Mesendoderm (in vitro differentiated cells): ENCODE data around the gene IL21. TPM values are rescaled to one million over a fixed set of nuclear protein-coding genes. Genes with fewer than 3 reads are reported as not detected.

ENCODE experiments used
- DNase-seq: peaks from one replicate; pipeline ENCODE4 v3.0.0; 2013
- H2AK5ac ChIP-seq: 2 replicates; pipeline ENCODE4 v1.6.1; 2013; ENCODE audit warnings: low read length, inconsistent platforms
- H2BK120ac ChIP-seq: 2 replicates; pipeline ENCODE4 v1.6.1; 2013; ENCODE audit warnings: low read depth, mild to moderate bottlenecking, low read length, moderate library complexity, mixed read lengths
- H2BK15ac ChIP-seq: replicated peaks from 2 replicates; pipeline ENCODE4 v1.6.1; 2013; ENCODE audit warnings: low read depth, mild to moderate bottlenecking, moderate library complexity
- H2BK5ac ChIP-seq: 2 replicates; pipeline ENCODE4 v1.6.1; 2013; ENCODE audit warnings: low read length, inconsistent platforms
- H3K18ac ChIP-seq: 2 replicates; pipeline ENCODE4 v1.6.1; 2013; ENCODE audit warnings: mild to moderate bottlenecking, low read length, mixed read lengths
- H3K23ac ChIP-seq: one replicate; pipeline ENCODE4 v1.6.1; 2013; ENCODE audit warnings: low read length
- H3K27ac ChIP-seq: 2 replicates; pipeline ENCODE4 v1.5.1; 2013; ENCODE audit warnings: low read depth, mild to moderate bottlenecking, inconsistent platforms, low read length, moderate library complexity
- H3K27me3 ChIP-seq: 2 replicates; pipeline ENCODE4 v1.6.1; 2013; ENCODE audit warnings: low read length, control low read depth, mild to moderate bottlenecking, inconsistent platforms; ENCODE audit not compliant: insufficient read depth, poor library complexity
- H3K36me3 ChIP-seq: 2 replicates; pipeline ENCODE4 v1.6.1; 2013; ENCODE audit warnings: low read length, inconsistent platforms; ENCODE audit not compliant: control insufficient read depth, insufficient read depth
- H3K4ac ChIP-seq: one replicate; pipeline ENCODE4 v1.6.1; 2013; ENCODE audit warnings: low read depth, mild to moderate bottlenecking, low read length, moderate library complexity
- H3K4me1 ChIP-seq: 2 replicates; pipeline ENCODE4 v1.6.1; 2013; ENCODE audit warnings: low read depth, low read length, inconsistent platforms; ENCODE audit not compliant: control insufficient read depth
- H3K4me2 ChIP-seq: 2 replicates; pipeline ENCODE4 v1.6.1; 2013; ENCODE audit warnings: low read length
- H3K4me3 ChIP-seq: 2 replicates; pipeline ENCODE4 v1.5.1; 2013; ENCODE audit warnings: mild to moderate bottlenecking, low read length
- H3K56ac ChIP-seq: one replicate; pipeline ENCODE4 v1.6.1; 2013; ENCODE audit warnings: low read length
- H3K79me1 ChIP-seq: 2 replicates; pipeline ENCODE4 v1.6.1; 2013; ENCODE audit warnings: low read length, inconsistent platforms
- H3K79me2 ChIP-seq: 2 replicates; pipeline ENCODE4 v1.6.1; 2013; ENCODE audit warnings: mild to moderate bottlenecking, low read length; ENCODE audit not compliant: control insufficient read depth, insufficient read depth
- H3K9ac ChIP-seq: 2 replicates; pipeline ENCODE4 v1.6.1; 2013; ENCODE audit warnings: low read length, inconsistent platforms
- H4K5ac ChIP-seq: one replicate; pipeline ENCODE4 v1.6.1; 2013; ENCODE audit warnings: low read length
- H4K8ac ChIP-seq: one replicate; pipeline ENCODE4 v1.6.1; 2013; ENCODE audit warnings: low read depth, mild to moderate bottlenecking, control low read depth, low read length, moderate library complexity
- WGBS: extraction: QIAGEN DNeasy Blood & Tissue Kit; methylation state at CpG from one replicate; pipeline ENCODE4 v1.1.7; 2013; ENCODE audit warnings: low lambda C conversion rate, missing lambda C conversion rate; ENCODE audit not compliant: insufficient coverage; ENCODE audit errors: extremely low coverage; 5-methylcytosine and 5-hydroxymethylcytosine counted together
- polyA plus RNA-seq, 2 experiments: library from polyadenylated mRNA; stranded (reverse); fragments of 200-250 nt; gene quantifications; one replicate each; pipeline ENCODE4 v1.2.3, GENCODE V29; 2013

IL21 gene
- not detected for polyA plus RNA-seq (2013, experiment 1 of 2)
- polyA plus RNA-seq (2013, experiment 2 of 2): not detected

DNA sequence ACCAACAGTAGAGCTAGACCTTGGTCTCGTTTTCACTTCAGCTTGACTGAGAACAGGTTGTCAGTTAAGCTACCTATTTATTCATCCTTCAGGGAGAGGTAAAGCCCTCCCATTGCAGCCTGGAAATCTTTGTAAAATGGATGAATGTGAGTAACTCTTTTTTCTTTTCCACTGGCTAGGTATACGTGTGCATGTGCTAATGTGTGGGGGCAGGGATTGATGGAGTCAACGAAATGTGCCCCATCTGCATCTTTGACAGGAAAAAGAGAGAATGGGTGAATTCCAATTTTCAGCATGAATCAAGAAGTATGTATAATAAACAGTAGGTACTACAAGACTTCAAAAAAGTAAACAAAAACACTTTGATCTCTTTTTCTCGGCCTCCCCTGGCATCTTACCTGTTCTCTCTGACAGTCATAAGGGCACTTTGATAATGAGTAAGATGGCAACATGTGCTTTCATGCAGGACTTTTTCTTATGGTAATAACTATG is at the start of gene IL21:
Gene IL21, minus strand, starts transcription at position 51 of the 492 bp plus-strand sequence. CDS start 55 bp downstream, outside the sequence.
- Histone ChIP-seq H3K23ac (no peak within 1 kb of the TSS), H2BK120ac (no peak within 1 kb of the TSS), H3K4ac (no peak within 1 kb of the TSS), H4K8ac (no peak within 1 kb of the TSS), H3K56ac (no peak within 1 kb of the TSS), H3K9ac (no peak within 1 kb of the TSS), H3K36me3 (no peaks in the 10 kb centered on the region), H3K79me1 (no peaks in the 10 kb centered on the region), H3K79me2 (no peaks in the 10 kb centered on the region), H2AK5ac (no peak within 1 kb of the TSS), H3K27ac (no peak within 1 kb of the TSS), H2BK15ac (no peak within 1 kb of the TSS), H3K4me3 (no peak within 1 kb of the TSS), H3K4me1 (no peaks in the 10 kb centered on the region), H2BK5ac (no peak within 1 kb of the TSS), H3K18ac (no peak within 1 kb of the TSS), H3K27me3 (no peaks in the 10 kb centered on the region), H4K5ac (no peak within 1 kb of the TSS), H3K4me2 (no peak within 1 kb of the TSS)
- no peak for DNase-seq
- no CpG with 5 or more reads among the region's 4 CpGs for WGBS

DNA sequence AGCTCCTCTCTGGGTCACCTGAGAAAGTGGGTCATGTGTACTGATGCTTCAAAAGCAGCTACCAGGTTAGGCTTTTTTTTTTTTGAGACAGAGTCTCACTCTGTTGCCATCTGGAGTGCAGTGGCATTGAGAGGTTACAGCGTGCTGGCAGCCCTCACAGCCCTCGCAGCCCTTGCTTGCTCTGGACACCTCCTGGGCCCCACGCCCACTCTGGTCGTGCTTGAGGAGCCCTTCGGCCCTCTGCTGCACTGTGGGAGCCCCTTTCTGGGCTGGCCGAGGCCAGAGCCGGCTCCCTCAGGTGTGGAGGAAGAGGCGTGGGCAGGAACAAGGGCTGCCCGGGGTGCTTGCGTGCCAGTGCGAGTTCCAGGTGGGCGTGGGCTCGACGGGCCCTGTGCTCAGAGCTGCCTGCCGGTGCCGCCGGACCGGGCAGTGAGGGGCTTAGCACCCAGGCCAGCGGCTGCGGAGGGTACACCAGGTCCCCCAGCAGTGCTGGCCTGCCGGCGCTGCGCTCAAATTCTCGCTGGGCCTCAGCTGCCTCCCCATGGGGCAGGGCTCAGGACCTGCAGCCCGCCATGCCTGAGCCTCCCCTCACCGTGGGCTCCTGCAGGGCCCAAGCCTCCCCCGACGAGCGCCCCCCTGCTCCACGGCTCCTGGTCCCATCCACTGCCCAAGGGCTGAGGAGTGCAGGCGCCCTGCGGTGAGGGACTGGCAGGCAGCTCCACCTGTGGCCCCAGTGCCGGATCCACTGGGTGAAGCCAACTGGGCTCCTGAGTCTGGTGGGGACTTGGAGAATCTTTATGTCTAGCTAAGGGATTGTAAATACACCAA is 49.3 kb upstream of the IL21 start:
- no peak overlapping the region for H3K4me3 ChIP-seq
- no peak for DNase-seq
- H2BK15ac ChIP-seq: no peak overlapping the region
- peaks cover 2% of the 10 kb centered on the region for H3K4me1 ChIP-seq
- no peaks in the 10 kb centered on the region for H3K79me1 ChIP-seq
- H2BK120ac ChIP-seq: no peak overlapping the region
- no CpG with 5 or more reads among the region's 33 CpGs for WGBS
- H2BK5ac ChIP-seq: no peak overlapping the region
- no peak overlapping the region for H3K9ac ChIP-seq
- H2AK5ac ChIP-seq: no peak overlapping the region
- H3K56ac ChIP-seq: no peak overlapping the region
- no peak overlapping the region for H4K8ac ChIP-seq
- H3K79me2 ChIP-seq: no peaks in the 10 kb centered on the region
- H4K5ac ChIP-seq: no peak overlapping the region
- H3K27ac ChIP-seq: no peak overlapping the region
- H3K4me2 ChIP-seq: no peak overlapping the region
- H3K23ac ChIP-seq: no peak overlapping the region
- H3K36me3 ChIP-seq: no peaks in the 10 kb centered on the region
- no peaks in the 10 kb centered on the region for H3K27me3 ChIP-seq
- no peak overlapping the region for H3K18ac ChIP-seq
- no peak overlapping the region for H3K4ac ChIP-seq

DNA sequence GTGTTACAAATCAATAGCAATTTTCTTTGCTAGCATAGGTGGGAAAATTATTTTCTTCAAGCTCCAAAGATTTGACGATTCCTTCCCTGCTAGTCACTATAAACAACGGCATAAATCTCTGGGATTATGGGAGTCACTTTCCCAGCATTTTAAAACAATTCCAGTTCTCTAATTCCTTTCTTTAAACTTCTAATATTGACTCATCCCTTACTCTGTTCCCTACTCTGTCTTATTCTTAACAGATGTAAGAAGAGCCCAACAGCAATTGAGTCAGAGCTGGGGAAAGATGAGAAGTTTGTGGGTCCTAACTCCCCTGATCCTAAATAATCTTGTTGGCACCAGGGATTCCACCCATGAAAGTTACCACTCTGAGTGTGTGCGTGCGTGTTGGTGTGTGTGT is 47.4 kb upstream of the IL21 start:
- Histone ChIP-seq H3K56ac (no peak overlapping the region), H3K4me3 (no peak overlapping the region), H3K4ac (no peak overlapping the region), H3K79me1 (no peaks in the 10 kb centered on the region), H3K79me2 (no peaks in the 10 kb centered on the region), H3K9ac (no peak overlapping the region), H3K4me1 (no peaks in the 10 kb centered on the region), H2BK15ac (no peak overlapping the region), H2BK5ac (no peak overlapping the region), H2BK120ac (no peak overlapping the region), H3K27me3 (no peaks in the 10 kb centered on the region), H2AK5ac (no peak overlapping the region), H3K4me2 (no peak overlapping the region), H3K23ac (no peak overlapping the region), H3K27ac (no peak overlapping the region), H4K5ac (no peak overlapping the region), H4K8ac (no peak overlapping the region), H3K18ac (no peak overlapping the region), H3K36me3 (no peaks in the 10 kb centered on the region)
- no CpG with 5 or more reads among the region's 4 CpGs for WGBS
- DNase-seq: no peak

DNA sequence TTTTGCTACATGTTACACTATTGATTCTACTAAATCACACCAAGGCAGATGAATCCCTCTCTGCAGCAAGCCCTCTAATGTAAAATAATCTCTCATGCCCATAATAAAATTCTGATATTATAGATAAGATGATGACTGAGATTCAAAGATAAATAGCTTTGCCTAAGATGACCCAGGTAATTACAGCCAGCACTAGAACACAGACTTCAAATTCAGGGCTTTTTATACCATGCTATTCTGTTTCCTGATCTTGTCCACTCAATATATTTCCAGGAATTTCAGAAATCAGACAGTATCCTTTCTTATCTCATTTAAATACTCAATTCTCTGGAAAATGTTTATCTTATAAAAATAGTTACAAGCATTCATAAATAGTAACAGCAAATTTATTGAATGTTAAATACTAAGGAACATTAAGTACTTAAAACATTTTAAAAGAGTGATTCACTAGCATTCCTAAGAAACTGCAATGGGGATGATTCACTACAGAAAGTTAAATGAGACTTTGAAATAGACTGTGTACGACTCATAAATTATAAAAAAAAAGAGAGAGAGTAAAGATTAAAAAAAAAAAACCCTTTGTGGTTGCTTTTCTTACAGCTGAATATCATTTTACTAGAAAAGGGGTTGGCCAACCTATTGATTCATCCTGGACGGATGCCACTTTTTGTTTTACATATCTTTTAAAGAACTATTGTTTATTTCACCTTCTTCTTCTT is 45.8 kb upstream of the IL21 start:
- Histone ChIP-seq H3K23ac (no peak overlapping the region), H3K56ac (no peak overlapping the region), H3K18ac (no peak overlapping the region), H3K27ac (no peak overlapping the region), H3K27me3 (no peaks in the 10 kb centered on the region), H4K8ac (no peak overlapping the region), H3K4me3 (no peak overlapping the region), H3K4ac (no peak overlapping the region), H3K79me2 (no peaks in the 10 kb centered on the region), H2BK5ac (no peak overlapping the region), H3K9ac (no peak overlapping the region), H3K4me1 (no peaks in the 10 kb centered on the region), H2BK120ac (no peak overlapping the region), H3K79me1 (no peaks in the 10 kb centered on the region), H4K5ac (no peak overlapping the region), H2BK15ac (no peak overlapping the region), H3K4me2 (no peak overlapping the region), H2AK5ac (no peak overlapping the region), H3K36me3 (no peaks in the 10 kb centered on the region)
- whole genome bisulfite sequencing: no CpG with 5 or more reads among the region's 2 CpGs
- DNase-seq: no peak

DNA sequence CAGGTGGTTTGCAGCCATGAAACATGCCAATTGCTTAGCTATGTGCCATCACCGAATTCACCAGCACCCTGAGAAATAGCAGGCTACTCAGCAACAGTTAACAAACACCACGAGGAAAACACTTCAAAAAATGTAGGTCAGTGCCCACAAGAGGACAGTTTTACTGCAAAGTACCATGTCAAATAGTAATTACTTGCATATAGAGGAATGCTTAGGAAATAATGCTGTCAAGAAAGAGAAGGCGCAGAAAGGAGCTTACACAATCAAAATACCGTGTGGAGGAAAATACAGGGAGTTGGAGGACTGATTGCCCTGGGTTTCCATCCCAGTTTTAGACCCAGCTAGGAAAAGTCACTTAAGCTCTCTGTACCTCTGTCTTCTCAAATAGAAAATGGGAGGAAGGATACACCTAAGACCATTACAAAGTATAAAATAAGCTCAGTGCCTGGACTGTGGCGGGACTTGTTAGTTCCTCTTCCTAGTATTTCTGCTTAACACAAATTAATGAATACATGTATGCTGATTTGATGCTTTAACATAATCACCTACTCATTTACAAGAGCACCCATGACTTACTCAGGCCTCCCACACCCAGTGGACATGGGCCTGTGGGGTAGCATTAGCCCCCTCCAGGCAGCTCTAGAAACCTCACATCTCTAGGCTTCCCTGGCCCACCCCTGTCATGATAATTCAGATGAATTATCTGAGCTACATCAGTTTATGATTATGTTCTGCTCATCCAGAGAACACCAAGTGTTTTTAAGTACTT is 44.5 kb upstream of the IL21 start:
- no peak overlapping the region for H3K27ac ChIP-seq
- no peak overlapping the region for H2AK5ac ChIP-seq
- H4K5ac ChIP-seq: no peak overlapping the region
- H3K79me2 ChIP-seq: no peaks in the 10 kb centered on the region
- no peak for DNase-seq
- no peak overlapping the region for H2BK120ac ChIP-seq
- no peaks in the 10 kb centered on the region for H3K79me1 ChIP-seq
- no peak overlapping the region for H3K18ac ChIP-seq
- no peak overlapping the region for H3K56ac ChIP-seq
- H2BK5ac ChIP-seq: no peak overlapping the region
- no peak overlapping the region for H3K23ac ChIP-seq
- H3K4ac ChIP-seq: no peak overlapping the region
- H3K9ac ChIP-seq: no peak overlapping the region
- H3K36me3 ChIP-seq: no peaks in the 10 kb centered on the region
- no peak overlapping the region for H4K8ac ChIP-seq
- WGBS: no CpG with 5 or more reads among the region's 5 CpGs
- no peak overlapping the region for H3K4me3 ChIP-seq
- no peaks in the 10 kb centered on the region for H3K27me3 ChIP-seq
- H2BK15ac ChIP-seq: no peak overlapping the region
- H3K4me2 ChIP-seq: no peak overlapping the region
- no peaks in the 10 kb centered on the region for H3K4me1 ChIP-seq
